GM23338 (cell line): ENCODE data around the gene PPP1R16B. TPM values are rescaled to one million over a fixed set of nuclear protein-coding genes. Genes with fewer than 3 reads are reported as not detected.

Experiments
- ATAC-seq: fragments of 200-7000 bp; cut with Tn5 transposase; 3 replicates; pipeline ENCODE4 v1.9.1; 2020
- DNase-seq: peaks from one replicate; pipeline ENCODE4 v3.0.0-alpha.2; 2015; ENCODE audit warnings: low spot score
- H2AFZ ChIP-seq: fragments of 200-600 bp; sonication (generic); 2 replicates; pipeline ENCODE4 v1.8.0; 2016; ENCODE audit warnings: antibody characterized with exemption, mild to moderate bottlenecking, moderate library complexity
- H3F3A ChIP-seq: fragments of 200-600 bp; sonication (generic); replicated peaks from 2 replicates; pipeline ENCODE4 v1.8.0; 2017; ENCODE audit warnings: antibody characterized with exemption, mixed run types, low read depth
- H3K27ac ChIP-seq: fragments of 200-600 bp; sonication (generic); 2 replicates; pipeline ENCODE4 v1.6.1; 2016; ENCODE audit warnings: low read depth
- H3K27me3 ChIP-seq: fragments of 200-600 bp; sonication (generic); 2 replicates; pipeline ENCODE4 v1.8.0; 2016; ENCODE audit warnings: mild to moderate bottlenecking, mixed run types, moderate library complexity; ENCODE audit not compliant: insufficient read depth
- H3K36me3 ChIP-seq: fragments of 200-600 bp; sonication (generic); 2 replicates; pipeline ENCODE4 v1.8.0; 2016; ENCODE audit warnings: mild to moderate bottlenecking; ENCODE audit not compliant: insufficient read depth
- H3K4me1 ChIP-seq: fragments of 200-600 bp; sonication (generic); 2 replicates; pipeline ENCODE4 v1.8.0; 2016; ENCODE audit warnings: mild to moderate bottlenecking, moderate library complexity; ENCODE audit not compliant: insufficient read depth
- H3K4me2 ChIP-seq: fragments of 200-600 bp; sonication (generic); 2 replicates; pipeline ENCODE4 v1.7.1; 2017; ENCODE audit warnings: mixed run types
- H3K4me3 ChIP-seq: fragments of 200-600 bp; sonication (generic); 2 replicates; pipeline ENCODE4 v1.6.1; 2016; ENCODE audit warnings: mixed run types
- H3K79me2 ChIP-seq: fragments of 200-600 bp; sonication (generic); replicated peaks from 2 replicates; pipeline ENCODE4 v1.8.0; 2017; ENCODE audit warnings: mild to moderate bottlenecking; ENCODE audit not compliant: insufficient read depth
- H3K9me2 ChIP-seq: fragments of 200-600 bp; sonication (generic); 2 replicates; pipeline ENCODE4 v1.8.0; 2017; ENCODE audit not compliant: insufficient read depth
- H4K20me1 ChIP-seq: fragments of 200-600 bp; sonication (generic); replicated peaks from 2 replicates; pipeline ENCODE4 v1.8.0; 2017; ENCODE audit warnings: mild to moderate bottlenecking; ENCODE audit not compliant: insufficient read depth
- H3K27ac Mint-ChIP-seq: 2 replicates; pipeline ENCODE4 v1.8.0; 2020; ENCODE audit warnings: inconsistent platforms, mild to moderate bottlenecking, moderate library complexity, mixed read lengths
- H3K27me3 Mint-ChIP-seq: 3 replicates; pipeline ENCODE4 v1.8.0; 2022; ENCODE audit warnings: low read depth, mild to moderate bottlenecking, moderate library complexity, mixed read lengths, inconsistent platforms; ENCODE audit not compliant: insufficient read depth, poor library complexity
- H3K36me3 Mint-ChIP-seq: 3 replicates; pipeline ENCODE4 v1.8.0; 2021; ENCODE audit warnings: low read depth, mild to moderate bottlenecking, inconsistent platforms, moderate library complexity, mixed read lengths
- H3K4me1 Mint-ChIP-seq: 3 replicates; pipeline ENCODE4 v1.8.0; 2020; ENCODE audit warnings: mild to moderate bottlenecking, inconsistent platforms, mixed read lengths
- H3K4me3 Mint-ChIP-seq: 3 replicates; pipeline ENCODE4 v1.8.0; 2021; ENCODE audit warnings: moderate library complexity, mild to moderate bottlenecking, inconsistent platforms, mixed read lengths
- H3K9me3 Mint-ChIP-seq: 3 replicates; pipeline ENCODE4 v1.8.0; 2020; ENCODE audit warnings: moderate library complexity, mild to moderate bottlenecking, inconsistent platforms, mixed read lengths
- CREB1 ChIP-seq: fragments of 250-450 bp; sonication (Bioruptor Pico); IDR thresholded peaks from 2 replicates; pipeline ENCODE4 v1.5.0; 2020; ENCODE audit warnings: low read depth, mild to moderate bottlenecking, moderate library complexity
- CTCF ChIP-seq, 2 experiments: fragments of 200-600 bp in 1 of 2; sonication (generic) in 1 of 2; conservative IDR thresholded peaks; 2 replicates each; pipeline versions ENCODE4 v1.5.1 to v1.6.1; 2016 to 2017; ENCODE audit warnings: antibody characterized with exemption in 2 of 2, low read depth in 2 of 2, mild to moderate bottlenecking in 2 of 2, moderate library complexity in 1 of 2
- EZH2 ChIP-seq: fragments of 200-600 bp; sonication (generic); IDR thresholded peaks from one replicate; pipeline ENCODE4 v1.8.0; 2017; ENCODE audit warnings: antibody characterized with exemption, mild to moderate bottlenecking, low read depth; ENCODE audit not compliant: unreplicated experiment
- EZH2phosphoT487 ChIP-seq: fragments of 200-600 bp; sonication (generic); IDR thresholded peaks from one replicate; pipeline ENCODE4 v1.8.1; 2018; ENCODE audit warnings: antibody characterized with exemption; ENCODE audit not compliant: unreplicated experiment
- JUNB ChIP-seq: IDR thresholded peaks from one replicate; pipeline ENCODE4 v1.6.1; 2016; ENCODE audit warnings: antibody characterized with exemption; ENCODE audit not compliant: unreplicated experiment
- NANOG ChIP-seq: IDR thresholded peaks from 2 replicates; pipeline ENCODE4 v1.6.1; 2016; ENCODE audit warnings: antibody characterized with exemption, borderline replicate concordance
- POLR2AphosphoS5 ChIP-seq: IDR thresholded peaks from 2 replicates; pipeline ENCODE4 v1.6.1; 2016; ENCODE audit warnings: antibody characterized with exemption, low read depth
- REST ChIP-seq: IDR thresholded peaks from one replicate; pipeline ENCODE4 v1.6.1; 2018; ENCODE audit warnings: antibody characterized with exemption; ENCODE audit not compliant: unreplicated experiment
- STAT1 ChIP-seq: IDR thresholded peaks from one replicate; pipeline ENCODE4 v1.6.1; 2016; ENCODE audit warnings: antibody characterized with exemption; ENCODE audit not compliant: unreplicated experiment
- ZNF114 ChIP-seq: fragments of 250-450 bp; sonication (Bioruptor Pico); IDR thresholded peaks from 2 replicates; pipeline ENCODE4 v1.5.0; 2020; ENCODE audit warnings: mild to moderate bottlenecking, moderate library complexity
- ZNF331 ChIP-seq: fragments of 250-450 bp; sonication (Bioruptor Pico); IDR thresholded peaks from 2 replicates; pipeline ENCODE4 v1.5.0; 2020; ENCODE audit warnings: low read depth, mild to moderate bottlenecking, moderate library complexity
- polyA plus RNA-seq: library from polyadenylated mRNA; unstranded; fragments of >200 nt; fragmentation: Nextera tagmentation; extraction: Ambion mirVana; gene quantifications from 2 replicates; pipeline ENCODE4 v1.2.1, GENCODE V29; 2016
- total RNA-seq: library from RNA; depleted of rRNA; stranded (reverse); fragments of >200 nt; shearing (Covaris generic); gene quantifications from 2 replicates; pipeline ENCODE4 v1.2.3, GENCODE V29; 2014
- TF ChIP-seq, protein P1 (sequence below): IDR thresholded peaks from 2 replicates; pipeline ENCODE4 v1.6.1; 2016; ENCODE audit warnings: antibody characterized with exemption
- TF ChIP-seq, protein P2 (sequence below): fragments of 250-450 bp; sonication (Bioruptor Pico); IDR thresholded peaks from 2 replicates; pipeline ENCODE4 v1.5.0; 2020; ENCODE audit warnings: mild to moderate bottlenecking, moderate library complexity

Gene PPP1R16B
- total and polyA plus RNA-seq, 2 experiments from 2014 or later: 1.6 to 11.5 TPM

GRCh38 chr20:38900606-38901005, 95.1 kb downstream of the PPP1R16B start:
- peaks cover 15% of the 10 kb centered on the region for H3K36me3 Mint-ChIP-seq
- Histone ChIP-seq H3K9me2 (no peaks in the 10 kb centered on the region), H3K27ac (no peak overlapping the region), H3K4me1 (no peaks in the 10 kb centered on the region), H2AFZ (no peak overlapping the region), H3K36me3 (no peaks in the 10 kb centered on the region), H3K4me3 (no peak overlapping the region), H3K4me2 (no peak overlapping the region), H3K79me2 (no peaks in the 10 kb centered on the region), H3F3A (no peaks in the 10 kb centered on the region), H3K27me3 (no peaks in the 10 kb centered on the region), H4K20me1 (no peaks in the 10 kb centered on the region; the same call in 1 of the 2 replicates)
- no peak overlapping the region for H3K4me3 Mint-ChIP-seq
- DNase-seq: no peak
- H3K27me3 Mint-ChIP-seq: peaks cover 5% of the 10 kb centered on the region
- ATAC-seq: no peak
- no peaks in the 10 kb centered on the region; the same call in 2 of the 3 replicates for H3K9me3 Mint-ChIP-seq
- no peaks in the 10 kb centered on the region for H3K4me1 Mint-ChIP-seq
- H3K27ac Mint-ChIP-seq: no peak overlapping the region
- TF ChIP-seq, protein P1, sequence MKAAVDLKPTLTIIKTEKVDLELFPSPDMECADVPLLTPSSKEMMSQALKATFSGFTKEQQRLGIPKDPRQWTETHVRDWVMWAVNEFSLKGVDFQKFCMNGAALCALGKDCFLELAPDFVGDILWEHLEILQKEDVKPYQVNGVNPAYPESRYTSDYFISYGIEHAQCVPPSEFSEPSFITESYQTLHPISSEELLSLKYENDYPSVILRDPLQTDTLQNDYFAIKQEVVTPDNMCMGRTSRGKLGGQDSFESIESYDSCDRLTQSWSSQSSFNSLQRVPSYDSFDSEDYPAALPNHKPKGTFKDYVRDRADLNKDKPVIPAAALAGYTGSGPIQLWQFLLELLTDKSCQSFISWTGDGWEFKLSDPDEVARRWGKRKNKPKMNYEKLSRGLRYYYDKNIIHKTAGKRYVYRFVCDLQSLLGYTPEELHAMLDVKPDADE: no peak
- TF ChIP-seq CREB1 (CRISPR knock-in tag) (no peak), ZNF331 (CRISPR knock-in tag) (no peak), JUNB (no peak), STAT1 (no peak), REST (no peak), POLR2AphosphoS5 (no peak), NANOG (no peak), ZNF114 (CRISPR knock-in tag) (no peak), EZH2phosphoT487 (no peak), EZH2 (no peak), CTCF (conservative IDR thresholded peaks at IDR 0.05; ENCODE audit: low read depth in 2 of 2) (no peak)
- TF ChIP-seq, protein P2, sequence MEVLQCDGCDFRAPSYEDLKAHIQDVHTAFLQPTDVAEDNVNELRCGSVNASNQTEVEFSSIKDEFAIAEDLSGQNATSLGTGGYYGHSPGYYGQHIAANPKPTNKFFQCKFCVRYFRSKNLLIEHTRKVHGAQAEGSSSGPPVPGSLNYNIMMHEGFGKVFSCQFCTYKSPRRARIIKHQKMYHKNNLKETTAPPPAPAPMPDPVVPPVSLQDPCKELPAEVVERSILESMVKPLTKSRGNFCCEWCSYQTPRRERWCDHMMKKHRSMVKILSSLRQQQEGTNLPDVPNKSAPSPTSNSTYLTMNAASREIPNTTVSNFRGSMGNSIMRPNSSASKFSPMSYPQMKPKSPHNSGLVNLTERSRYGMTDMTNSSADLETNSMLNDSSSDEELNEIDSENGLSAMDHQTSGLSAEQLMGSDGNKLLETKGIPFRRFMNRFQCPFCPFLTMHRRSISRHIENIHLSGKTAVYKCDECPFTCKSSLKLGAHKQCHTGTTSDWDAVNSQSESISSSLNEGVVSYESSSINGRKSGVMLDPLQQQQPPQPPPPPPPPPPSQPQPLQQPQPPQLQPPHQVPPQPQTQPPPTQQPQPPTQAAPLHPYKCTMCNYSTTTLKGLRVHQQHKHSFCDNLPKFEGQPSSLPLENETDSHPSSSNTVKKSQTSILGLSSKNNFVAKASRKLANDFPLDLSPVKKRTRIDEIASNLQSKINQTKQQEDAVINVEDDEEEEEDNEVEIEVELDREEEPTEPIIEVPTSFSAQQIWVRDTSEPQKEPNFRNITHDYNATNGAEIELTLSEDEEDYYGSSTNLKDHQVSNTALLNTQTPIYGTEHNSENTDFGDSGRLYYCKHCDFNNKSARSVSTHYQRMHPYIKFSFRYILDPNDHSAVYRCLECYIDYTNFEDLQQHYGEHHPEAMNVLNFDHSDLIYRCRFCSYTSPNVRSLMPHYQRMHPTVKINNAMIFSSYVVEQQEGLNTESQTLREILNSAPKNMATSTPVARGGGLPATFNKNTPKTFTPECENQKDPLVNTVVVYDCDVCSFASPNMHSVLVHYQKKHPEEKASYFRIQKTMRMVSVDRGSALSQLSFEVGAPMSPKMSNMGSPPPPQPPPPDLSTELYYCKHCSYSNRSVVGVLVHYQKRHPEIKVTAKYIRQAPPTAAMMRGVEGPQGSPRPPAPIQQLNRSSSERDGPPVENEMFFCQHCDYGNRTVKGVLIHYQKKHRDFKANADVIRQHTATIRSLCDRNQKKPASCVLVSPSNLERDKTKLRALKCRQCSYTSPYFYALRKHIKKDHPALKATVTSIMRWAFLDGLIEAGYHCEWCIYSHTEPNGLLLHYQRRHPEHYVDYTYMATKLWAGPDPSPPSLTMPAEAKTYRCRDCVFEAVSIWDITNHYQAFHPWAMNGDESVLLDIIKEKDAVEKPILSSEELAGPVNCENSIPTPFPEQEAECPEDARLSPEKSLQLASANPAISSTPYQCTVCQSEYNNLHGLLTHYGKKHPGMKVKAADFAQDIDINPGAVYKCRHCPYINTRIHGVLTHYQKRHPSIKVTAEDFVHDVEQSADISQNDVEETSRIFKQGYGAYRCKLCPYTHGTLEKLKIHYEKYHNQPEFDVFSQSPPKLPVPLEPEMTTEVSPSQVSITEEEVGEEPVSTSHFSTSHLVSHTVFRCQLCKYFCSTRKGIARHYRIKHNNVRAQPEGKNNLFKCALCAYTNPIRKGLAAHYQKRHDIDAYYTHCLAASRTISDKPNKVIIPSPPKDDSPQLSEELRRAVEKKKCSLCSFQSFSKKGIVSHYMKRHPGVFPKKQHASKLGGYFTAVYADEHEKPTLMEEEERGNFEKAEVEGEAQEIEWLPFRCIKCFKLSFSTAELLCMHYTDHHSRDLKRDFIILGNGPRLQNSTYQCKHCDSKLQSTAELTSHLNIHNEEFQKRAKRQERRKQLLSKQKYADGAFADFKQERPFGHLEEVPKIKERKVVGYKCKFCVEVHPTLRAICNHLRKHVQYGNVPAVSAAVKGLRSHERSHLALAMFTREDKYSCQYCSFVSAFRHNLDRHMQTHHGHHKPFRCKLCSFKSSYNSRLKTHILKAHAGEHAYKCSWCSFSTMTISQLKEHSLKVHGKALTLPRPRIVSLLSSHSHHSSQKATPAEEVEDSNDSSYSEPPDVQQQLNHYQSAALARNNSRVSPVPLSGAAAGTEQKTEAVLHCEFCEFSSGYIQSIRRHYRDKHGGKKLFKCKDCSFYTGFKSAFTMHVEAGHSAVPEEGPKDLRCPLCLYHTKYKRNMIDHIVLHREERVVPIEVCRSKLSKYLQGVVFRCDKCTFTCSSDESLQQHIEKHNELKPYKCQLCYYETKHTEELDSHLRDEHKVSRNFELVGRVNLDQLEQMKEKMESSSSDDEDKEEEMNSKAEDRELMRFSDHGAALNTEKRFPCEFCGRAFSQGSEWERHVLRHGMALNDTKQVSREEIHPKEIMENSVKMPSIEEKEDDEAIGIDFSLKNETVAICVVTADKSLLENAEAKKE (CRISPR knock-in tag): no peak
